PC-9 (cell line): Measurements from ENCODE around the gene REPS2.

ENCODE experiments used
- EZH2 ChIP-seq: fragments of 200-600 bp; sonication (generic); IDR thresholded peaks from 2 replicates; pipeline ENCODE4 v1.8.0; 2017; ENCODE audit warnings: antibody characterized with exemption, low read depth
- TF ChIP-seq, protein P1 (sequence below): fragments of 200-600 bp; sonication (generic); conservative IDR thresholded peaks from 2 replicates; pipeline ENCODE4 v1.6.1; 2017; ENCODE audit warnings: mixed run types, antibody characterized with exemption, mild to moderate bottlenecking, moderate library complexity

DNA sequence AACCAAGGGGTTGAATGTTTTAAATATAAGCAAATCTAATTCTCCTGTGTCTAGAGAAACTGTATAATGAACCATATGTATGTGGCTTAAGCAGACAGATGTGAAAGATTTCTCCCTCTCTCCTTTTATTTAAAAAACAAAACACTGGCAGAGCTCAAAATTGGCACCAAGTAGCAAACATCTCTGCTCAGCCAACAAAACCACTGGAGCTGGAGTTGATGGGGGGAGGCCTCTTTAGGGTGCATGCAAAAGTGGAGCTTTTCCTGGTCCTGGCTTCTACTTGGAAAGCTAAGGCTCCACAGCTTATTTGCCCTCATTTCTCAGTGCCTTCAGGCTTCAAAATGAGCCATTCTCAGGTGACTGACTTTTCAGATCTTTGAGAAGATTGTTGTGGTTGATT lies 95.6 kb downstream of the REPS2 start:
- TF ChIP-seq, protein P1, sequence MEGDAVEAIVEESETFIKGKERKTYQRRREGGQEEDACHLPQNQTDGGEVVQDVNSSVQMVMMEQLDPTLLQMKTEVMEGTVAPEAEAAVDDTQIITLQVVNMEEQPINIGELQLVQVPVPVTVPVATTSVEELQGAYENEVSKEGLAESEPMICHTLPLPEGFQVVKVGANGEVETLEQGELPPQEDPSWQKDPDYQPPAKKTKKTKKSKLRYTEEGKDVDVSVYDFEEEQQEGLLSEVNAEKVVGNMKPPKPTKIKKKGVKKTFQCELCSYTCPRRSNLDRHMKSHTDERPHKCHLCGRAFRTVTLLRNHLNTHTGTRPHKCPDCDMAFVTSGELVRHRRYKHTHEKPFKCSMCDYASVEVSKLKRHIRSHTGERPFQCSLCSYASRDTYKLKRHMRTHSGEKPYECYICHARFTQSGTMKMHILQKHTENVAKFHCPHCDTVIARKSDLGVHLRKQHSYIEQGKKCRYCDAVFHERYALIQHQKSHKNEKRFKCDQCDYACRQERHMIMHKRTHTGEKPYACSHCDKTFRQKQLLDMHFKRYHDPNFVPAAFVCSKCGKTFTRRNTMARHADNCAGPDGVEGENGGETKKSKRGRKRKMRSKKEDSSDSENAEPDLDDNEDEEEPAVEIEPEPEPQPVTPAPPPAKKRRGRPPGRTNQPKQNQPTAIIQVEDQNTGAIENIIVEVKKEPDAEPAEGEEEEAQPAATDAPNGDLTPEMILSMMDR, result no peak
- no peak for TF ChIP-seq EZH2
